GM23338 (cell line): ENCODE data around the gene RAMAC. TPM values are rescaled to one million over a fixed set of nuclear protein-coding genes. Genes with fewer than 3 reads are reported as not detected.

Experiments used
- ATAC-seq: fragments of 200-7000 bp; cut with Tn5 transposase; 3 replicates; pipeline ENCODE4 v1.9.1; 2020
- DNase-seq: peaks from one replicate; pipeline ENCODE4 v3.0.0-alpha.2; 2015; ENCODE audit warnings: low spot score
- H2AFZ ChIP-seq: fragments of 200-600 bp; sonication (generic); 2 replicates; pipeline ENCODE4 v1.8.0; 2016; ENCODE audit warnings: antibody characterized with exemption, mild to moderate bottlenecking, moderate library complexity
- H3F3A ChIP-seq: fragments of 200-600 bp; sonication (generic); replicated peaks from 2 replicates; pipeline ENCODE4 v1.8.0; 2017; ENCODE audit warnings: antibody characterized with exemption, mixed run types, low read depth
- H3K27ac ChIP-seq: fragments of 200-600 bp; sonication (generic); 2 replicates; pipeline ENCODE4 v1.6.1; 2016; ENCODE audit warnings: low read depth
- H3K27me3 ChIP-seq: fragments of 200-600 bp; sonication (generic); 2 replicates; pipeline ENCODE4 v1.8.0; 2016; ENCODE audit warnings: mild to moderate bottlenecking, mixed run types, moderate library complexity; ENCODE audit not compliant: insufficient read depth
- H3K36me3 ChIP-seq: fragments of 200-600 bp; sonication (generic); 2 replicates; pipeline ENCODE4 v1.8.0; 2016; ENCODE audit warnings: mild to moderate bottlenecking; ENCODE audit not compliant: insufficient read depth
- H3K4me1 ChIP-seq: fragments of 200-600 bp; sonication (generic); 2 replicates; pipeline ENCODE4 v1.8.0; 2016; ENCODE audit warnings: mild to moderate bottlenecking, moderate library complexity; ENCODE audit not compliant: insufficient read depth
- H3K4me2 ChIP-seq: fragments of 200-600 bp; sonication (generic); 2 replicates; pipeline ENCODE4 v1.7.1; 2017; ENCODE audit warnings: mixed run types
- H3K4me3 ChIP-seq: fragments of 200-600 bp; sonication (generic); 2 replicates; pipeline ENCODE4 v1.6.1; 2016; ENCODE audit warnings: mixed run types
- H3K79me2 ChIP-seq: fragments of 200-600 bp; sonication (generic); replicated peaks from 2 replicates; pipeline ENCODE4 v1.8.0; 2017; ENCODE audit warnings: mild to moderate bottlenecking; ENCODE audit not compliant: insufficient read depth
- H3K9me2 ChIP-seq: fragments of 200-600 bp; sonication (generic); 2 replicates; pipeline ENCODE4 v1.8.0; 2017; ENCODE audit not compliant: insufficient read depth
- H4K20me1 ChIP-seq: fragments of 200-600 bp; sonication (generic); replicated peaks from 2 replicates; pipeline ENCODE4 v1.8.0; 2017; ENCODE audit warnings: mild to moderate bottlenecking; ENCODE audit not compliant: insufficient read depth
- H3K27ac Mint-ChIP-seq: 2 replicates; pipeline ENCODE4 v1.8.0; 2020; ENCODE audit warnings: inconsistent platforms, mild to moderate bottlenecking, moderate library complexity, mixed read lengths
- H3K27me3 Mint-ChIP-seq: 3 replicates; pipeline ENCODE4 v1.8.0; 2022; ENCODE audit warnings: low read depth, mild to moderate bottlenecking, moderate library complexity, mixed read lengths, inconsistent platforms; ENCODE audit not compliant: insufficient read depth, poor library complexity
- H3K36me3 Mint-ChIP-seq: 3 replicates; pipeline ENCODE4 v1.8.0; 2021; ENCODE audit warnings: low read depth, mild to moderate bottlenecking, inconsistent platforms, moderate library complexity, mixed read lengths
- H3K4me1 Mint-ChIP-seq: 3 replicates; pipeline ENCODE4 v1.8.0; 2020; ENCODE audit warnings: mild to moderate bottlenecking, inconsistent platforms, mixed read lengths
- H3K4me3 Mint-ChIP-seq: 3 replicates; pipeline ENCODE4 v1.8.0; 2021; ENCODE audit warnings: moderate library complexity, mild to moderate bottlenecking, inconsistent platforms, mixed read lengths
- H3K9me3 Mint-ChIP-seq: 3 replicates; pipeline ENCODE4 v1.8.0; 2020; ENCODE audit warnings: moderate library complexity, mild to moderate bottlenecking, inconsistent platforms, mixed read lengths
- CREB1 ChIP-seq: fragments of 250-450 bp; sonication (Bioruptor Pico); IDR thresholded peaks from 2 replicates; pipeline ENCODE4 v1.5.0; 2020; ENCODE audit warnings: low read depth, mild to moderate bottlenecking, moderate library complexity
- EZH2 ChIP-seq: fragments of 200-600 bp; sonication (generic); IDR thresholded peaks from one replicate; pipeline ENCODE4 v1.8.0; 2017; ENCODE audit warnings: antibody characterized with exemption, mild to moderate bottlenecking, low read depth; ENCODE audit not compliant: unreplicated experiment
- EZH2phosphoT487 ChIP-seq: fragments of 200-600 bp; sonication (generic); IDR thresholded peaks from one replicate; pipeline ENCODE4 v1.8.1; 2018; ENCODE audit warnings: antibody characterized with exemption; ENCODE audit not compliant: unreplicated experiment
- JUNB ChIP-seq: IDR thresholded peaks from one replicate; pipeline ENCODE4 v1.6.1; 2016; ENCODE audit warnings: antibody characterized with exemption; ENCODE audit not compliant: unreplicated experiment
- ZNF462 ChIP-seq: fragments of 250-450 bp; sonication (Bioruptor Pico); IDR thresholded peaks from 2 replicates; pipeline ENCODE4 v1.5.0; 2020; ENCODE audit warnings: mild to moderate bottlenecking, moderate library complexity
- polyA plus RNA-seq: library from polyadenylated mRNA; unstranded; fragments of >200 nt; fragmentation: Nextera tagmentation; extraction: Ambion mirVana; gene quantifications from 2 replicates; pipeline ENCODE4 v1.2.1, GENCODE V29; 2016
- total RNA-seq: library from RNA; depleted of rRNA; stranded (reverse); fragments of >200 nt; shearing (Covaris generic); gene quantifications from 2 replicates; pipeline ENCODE4 v1.2.3, GENCODE V29; 2014

The RAMAC gene
- total and polyA plus RNA-seq, 2 experiments from 2014 or later: 27.4 to 58.6 TPM

DNA sequence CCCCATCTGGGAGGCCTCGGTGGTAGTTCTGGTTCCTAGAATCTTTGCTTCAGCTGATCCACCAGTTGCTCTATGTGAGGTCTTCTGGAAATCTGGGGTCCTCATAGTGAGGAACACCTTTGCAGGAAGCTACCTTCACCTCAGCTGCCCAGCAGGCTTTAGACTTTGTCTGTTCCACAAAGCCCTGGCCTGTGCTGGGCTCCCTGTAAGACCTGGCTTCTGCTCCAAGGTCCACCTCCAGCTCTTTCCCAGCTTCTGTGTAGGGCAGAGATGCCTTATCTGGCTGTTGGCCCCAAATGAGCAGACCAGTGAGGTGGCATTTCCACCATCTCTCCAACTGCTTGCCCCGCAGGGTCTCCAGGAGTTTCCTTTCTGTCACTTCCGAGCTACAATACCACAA, 25.2 kb upstream of the RAMAC start (continued):
- TF ChIP-seq ZNF462 (CRISPR knock-in tag) (no peak), JUNB (no peak), EZH2phosphoT487 (no peak), EZH2 (no peak), CREB1 (no peak)

DNA sequence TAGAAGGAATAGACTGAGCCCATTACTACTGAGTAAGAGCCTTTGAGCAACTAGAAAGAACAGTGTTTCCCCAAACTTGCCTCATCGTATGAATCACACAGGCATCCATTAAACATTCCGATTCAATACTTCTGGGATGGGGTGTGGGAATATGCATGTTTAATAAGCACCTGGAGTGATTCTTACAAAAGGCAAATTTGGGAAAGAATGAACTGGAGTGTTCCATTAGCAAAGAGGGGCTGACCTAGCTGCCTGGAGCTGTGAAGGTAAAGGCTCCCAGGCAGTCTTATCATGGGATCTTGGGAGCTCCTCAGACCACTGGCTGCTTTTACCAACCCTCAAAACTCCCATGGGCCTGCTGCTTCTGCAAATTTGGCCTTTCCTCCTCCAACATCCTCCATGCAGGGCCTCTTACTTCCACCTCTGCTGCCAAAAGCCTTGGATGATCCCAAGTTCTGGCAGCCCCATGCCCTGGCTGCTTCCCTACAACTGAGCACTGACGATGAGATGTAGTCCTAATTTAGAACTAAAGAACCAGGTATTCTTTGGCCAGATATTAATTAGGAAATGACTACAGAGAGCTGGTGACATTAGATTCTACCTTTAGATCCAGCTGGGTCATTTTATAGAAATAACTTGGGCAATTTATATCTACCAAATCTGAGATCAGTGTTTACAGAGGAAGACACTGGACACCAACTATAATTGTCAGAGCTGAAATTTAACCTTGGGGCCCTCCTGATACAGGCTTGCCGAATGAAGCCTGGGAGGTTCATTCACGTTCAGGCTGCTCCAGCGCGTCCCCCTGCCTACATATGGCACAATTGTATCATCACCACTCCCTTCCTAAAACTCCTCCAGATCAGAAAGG, 22.3 kb upstream of the RAMAC start:
- no peaks in the 10 kb centered on the region for H3K79me2 ChIP-seq
- peak overlapping the region; percentile 27 for H3K27ac ChIP-seq
- peak overlapping the region; percentile 93 for H3K27ac Mint-ChIP-seq
- H3K27me3 Mint-ChIP-seq: peaks cover 8% of the 10 kb centered on the region
- no peaks in the 10 kb centered on the region for H3F3A ChIP-seq
- no peaks in the 10 kb centered on the region for H3K36me3 ChIP-seq
- TF ChIP-seq CREB1: no peak
- peak; percentile 52; the same call in 1 of the 2 replicates for TF ChIP-seq ZNF462 (CRISPR knock-in tag)
- H3K4me3 ChIP-seq: no peak overlapping the region
- H3K9me2 ChIP-seq: no peaks in the 10 kb centered on the region
- H3K4me1 ChIP-seq: peaks cover 11% of the 10 kb centered on the region
- H3K27me3 ChIP-seq: no peaks in the 10 kb centered on the region
- no peaks in the 10 kb centered on the region for H4K20me1 ChIP-seq
- H2AFZ ChIP-seq: peak overlapping the region; percentile 50; the same call in 1 of the 2 replicates
- peak; percentile 19 for DNase-seq
- H3K9me3 Mint-ChIP-seq: no peaks in the 10 kb centered on the region
- peak; percentile 80 for ATAC-seq
- peaks cover 18% of the 10 kb centered on the region for H3K4me1 Mint-ChIP-seq
- peak overlapping the region; percentile 62 for H3K4me2 ChIP-seq
- no peaks in the 10 kb centered on the region for H3K36me3 Mint-ChIP-seq
- H3K4me3 Mint-ChIP-seq: peak overlapping the region; percentile 14; the same call in 1 of the 3 replicates
